ENCODE data around the gene AREL1.

Gene AREL1

GRCh38 chr14:74663884-74664283, 49.0 kb downstream of the AREL1 start:
- in situ Hi-C loops (cut with HindIII; ENCODE audit: low pct_unique_long_range_greater_than_20kb, low sequenced_read_pairs) = no loop called here
- no peak for DNase-seq (ENCODE audit: low read depth in 1 of 2, low spot score in 1 of 2)
- TF ChIP-seq JUND (IDR thresholded peaks at IDR 0.05; ENCODE audit: low read depth) = no peak

- DNase-seq (ENCODE audit: low read depth in 1 of 2, low spot score in 1 of 2) = no peak
- in situ Hi-C loops (cut with HindIII; ENCODE audit: low pct_unique_long_range_greater_than_20kb, low sequenced_read_pairs) = no loop called here
- no peak for TF ChIP-seq JUND (IDR thresholded peaks at IDR 0.05; ENCODE audit: low read depth)
These were observed 51.0 kb downstream of the AREL1 start for GRCh38 chr14:74661726-74662450.

- no peak for TF ChIP-seq JUND (IDR thresholded peaks at IDR 0.05; ENCODE audit: low read depth)
- in situ Hi-C loops (cut with HindIII; ENCODE audit: low pct_unique_long_range_greater_than_20kb, low sequenced_read_pairs) = no loop called here
- DNase-seq (ENCODE audit: low read depth in 1 of 2, low spot score in 1 of 2) = no peak
These were observed 52.0 kb downstream of the AREL1 start for GRCh38 chr14:74660863-74661262.

- no peak for TF ChIP-seq JUND (IDR thresholded peaks at IDR 0.05; ENCODE audit: low read depth)
- DNase-seq (ENCODE audit: low read depth in 1 of 2, low spot score in 1 of 2) = no peak
- in situ Hi-C loops (cut with HindIII; ENCODE audit: low pct_unique_long_range_greater_than_20kb, low sequenced_read_pairs) = no loop called here
These were observed 52.7 kb downstream of the AREL1 start for GRCh38 chr14:74660167-74660566.

- no peak for TF ChIP-seq JUND (IDR thresholded peaks at IDR 0.05; ENCODE audit: low read depth)
- in situ Hi-C loops (cut with HindIII; ENCODE audit: low pct_unique_long_range_greater_than_20kb, low sequenced_read_pairs) = no loop called here
- no peak for DNase-seq (ENCODE audit: low read depth in 1 of 2, low spot score in 1 of 2)
These were observed 54.2 kb downstream of the AREL1 start for GRCh38 chr14:74658535-74659131.

GRCh38 chr14:74656964-74657363, 55.9 kb downstream of the AREL1 start:
- TF ChIP-seq JUND (IDR thresholded peaks at IDR 0.05; ENCODE audit: low read depth) = no peak
- in situ Hi-C loops (cut with HindIII; ENCODE audit: low pct_unique_long_range_greater_than_20kb, low sequenced_read_pairs) = no loop called here

GRCh38 chr14:74655599-74656395, 57.1 kb downstream of the AREL1 start:
- no peak for DNase-seq (ENCODE audit: low read depth in 1 of 2, low spot score in 1 of 2)
- no peak for TF ChIP-seq JUND (IDR thresholded peaks at IDR 0.05; ENCODE audit: low read depth)
- in situ Hi-C loops (cut with HindIII; ENCODE audit: low pct_unique_long_range_greater_than_20kb, low sequenced_read_pairs) = no loop called here

More at GRCh38 chr14:74656964-74657363, 55.9 kb downstream of the AREL1 start:
- no peak for DNase-seq (ENCODE audit: low read depth in 1 of 2, low spot score in 1 of 2)

GRCh38 chr14:74654931-74655330, 57.9 kb downstream of the AREL1 start:
- no peak for TF ChIP-seq JUND (IDR thresholded peaks at IDR 0.05; ENCODE audit: low read depth)
- in situ Hi-C loops (cut with HindIII; ENCODE audit: low pct_unique_long_range_greater_than_20kb, low sequenced_read_pairs) = no loop called here
- no peak for DNase-seq (ENCODE audit: low read depth in 1 of 2, low spot score in 1 of 2)

- in situ Hi-C loops (cut with HindIII; ENCODE audit: low pct_unique_long_range_greater_than_20kb, low sequenced_read_pairs) = no loop called here
- no peak for TF ChIP-seq JUND (IDR thresholded peaks at IDR 0.05; ENCODE audit: low read depth)
- no peak for DNase-seq (ENCODE audit: low read depth in 1 of 2, low spot score in 1 of 2)
These were observed 59.3 kb downstream of the AREL1 start for GRCh38 chr14:74653386-74654138.

- in situ Hi-C loops (cut with HindIII; ENCODE audit: low pct_unique_long_range_greater_than_20kb, low sequenced_read_pairs) = no loop called here
These were observed 60.3 kb downstream of the AREL1 start for GRCh38 chr14:74652541-74652940.

GRCh38 chr14:74650927-74651686, 61.8 kb downstream of the AREL1 start:
- no peak for TF ChIP-seq JUND (IDR thresholded peaks at IDR 0.05; ENCODE audit: low read depth)
- no peak for DNase-seq (ENCODE audit: low read depth in 1 of 2, low spot score in 1 of 2)
- in situ Hi-C loops (cut with HindIII; ENCODE audit: low pct_unique_long_range_greater_than_20kb, low sequenced_read_pairs) = no loop called here

More at GRCh38 chr14:74652541-74652940, 60.3 kb downstream of the AREL1 start:
- DNase-seq (ENCODE audit: low read depth in 1 of 2, low spot score in 1 of 2) = no peak
- TF ChIP-seq JUND (IDR thresholded peaks at IDR 0.05; ENCODE audit: low read depth) = no peak

GRCh38 chr14:74649673-74650072, 63.2 kb downstream of the AREL1 start:
- DNase-seq (ENCODE audit: low read depth in 1 of 2, low spot score in 1 of 2) = no peak
- in situ Hi-C loops (cut with HindIII; ENCODE audit: low pct_unique_long_range_greater_than_20kb, low sequenced_read_pairs) = no loop called here
- no peak for TF ChIP-seq JUND (IDR thresholded peaks at IDR 0.05; ENCODE audit: low read depth)
